ENCODE measurements around the gene SAMD1. TPM values are rescaled to one million over a fixed set of nuclear protein-coding genes. Genes with fewer than 3 reads are reported as not detected.
"Not testable (repeated sequence)": the region's sequence is repeated elsewhere in the genome, so short reads cannot be mapped to it uniquely, and the experiment has no call there.

Gene SAMD1
- total RNA-seq, 1 donor from 2014 or later: 55.9 TPM

GRCh38 chr19:14051980-14052379, 38.6 kb downstream of the SAMD1 start:
- no peak for TF ChIP-seq CTCF (conservative IDR thresholded peaks at IDR 0.05)
- H3K4me3 Mint-ChIP-seq: no peak overlapping the region
- no peaks in the 10 kb centered on the region for H3K36me3 Mint-ChIP-seq
- H3K9me3 Mint-ChIP-seq: no peaks in the 10 kb centered on the region
- no peaks in the 10 kb centered on the region for H3K4me1 Mint-ChIP-seq (ENCODE audit: unreplicated experiment)
- no peak overlapping the region for H3K27ac Mint-ChIP-seq
- DNase-seq (ENCODE audit: extremely low spot score, unreplicated experiment): no peak
- H3K27me3 Mint-ChIP-seq: peaks cover 14% of the 10 kb centered on the region

GRCh38 chr19:14050961-14051360, 39.6 kb downstream of the SAMD1 start:
- peak; percentile 48 for TF ChIP-seq CTCF (conservative IDR thresholded peaks at IDR 0.05)
- H3K27ac Mint-ChIP-seq; H3K9me3 Mint-ChIP-seq; H3K36me3 Mint-ChIP-seq; H3K4me3 Mint-ChIP-seq; H3K4me1 Mint-ChIP-seq (ENCODE audit: unreplicated experiment); DNase-seq (ENCODE audit: extremely low spot score, unreplicated experiment): not testable (repeated sequence)
- peaks cover 11% of the 10 kb centered on the region for H3K27me3 Mint-ChIP-seq

GRCh38 chr19:14050512-14050911, 40.0 kb downstream of the SAMD1 start:
- H3K4me3 Mint-ChIP-seq: no peak overlapping the region
- no peak for DNase-seq (ENCODE audit: extremely low spot score, unreplicated experiment)
- no peak overlapping the region for H3K27ac Mint-ChIP-seq
- no peak for TF ChIP-seq CTCF (conservative IDR thresholded peaks at IDR 0.05)
- H3K27me3 Mint-ChIP-seq: peaks cover 10% of the 10 kb centered on the region
- H3K4me1 Mint-ChIP-seq (ENCODE audit: unreplicated experiment): no peaks in the 10 kb centered on the region
- no peaks in the 10 kb centered on the region for H3K36me3 Mint-ChIP-seq
- H3K9me3 Mint-ChIP-seq: no peaks in the 10 kb centered on the region

- H3K27ac Mint-ChIP-seq: no peak overlapping the region
- no peaks in the 10 kb centered on the region for H3K4me1 Mint-ChIP-seq (ENCODE audit: unreplicated experiment)
- TF ChIP-seq CTCF (conservative IDR thresholded peaks at IDR 0.05): peak; percentile 82
- DNase-seq (ENCODE audit: extremely low spot score, unreplicated experiment): no peak
- no peaks in the 10 kb centered on the region for H3K27me3 Mint-ChIP-seq
- no peak overlapping the region for H3K4me3 Mint-ChIP-seq
- H3K9me3 Mint-ChIP-seq: no peaks in the 10 kb centered on the region
- H3K36me3 Mint-ChIP-seq: no peaks in the 10 kb centered on the region
These were observed 42.0 kb downstream of the SAMD1 start for GRCh38 chr19:14048443-14049153.

- not testable (repeated sequence) for H3K27ac Mint-ChIP-seq; H3K9me3 Mint-ChIP-seq; DNase-seq (ENCODE audit: extremely low spot score, unreplicated experiment); H3K4me3 Mint-ChIP-seq; H3K27me3 Mint-ChIP-seq; H3K36me3 Mint-ChIP-seq; H3K4me1 Mint-ChIP-seq (ENCODE audit: unreplicated experiment)
These were observed 42.7 kb downstream of the SAMD1 start for GRCh38 chr19:14047866-14048265.

GRCh38 chr19:14042659-14043608, 47.6 kb downstream of the SAMD1 start:
- H3K4me3 Mint-ChIP-seq; DNase-seq (ENCODE audit: extremely low spot score, unreplicated experiment); H3K9me3 Mint-ChIP-seq; H3K4me1 Mint-ChIP-seq (ENCODE audit: unreplicated experiment); H3K36me3 Mint-ChIP-seq; H3K27me3 Mint-ChIP-seq: not testable (repeated sequence)
- H3K27ac Mint-ChIP-seq: peak overlapping the region; percentile 29
- peak; percentile 75 for TF ChIP-seq CTCF (conservative IDR thresholded peaks at IDR 0.05)
